Hematopoietic multipotent progenitor cell treated with erythropoietin and hydrocortisone succinate and interleukin-3 and kit ligand, for 17 days (in vitro differentiated cells): ENCODE data around the gene PRKD1.
A peak's percentile ranks its signal among the peaks of the same experiment; 100 is the strongest.

Source experiments
- DNase-seq: peaks from one replicate; pipeline ENCODE4 v3.0.0-alpha.2; 2015; ENCODE audit warnings: low spot score

The PRKD1 gene

GRCh38 chr14:29671034-29671433, 256.6 kb downstream of the PRKD1 start:
- DNase-seq = no peak

- DNase-seq = no peak
Observed at GRCh38 chr14:29668201-29668600, 259.4 kb downstream of the PRKD1 start.

GRCh38 chr14:29664515-29664914, 263.1 kb downstream of the PRKD1 start:
- DNase-seq = no peak

- no peak for DNase-seq
Observed at GRCh38 chr14:29663281-29663801, 264.3 kb downstream of the PRKD1 start.

- no peak for DNase-seq
Observed at GRCh38 chr14:29654901-29655550, 272.6 kb downstream of the PRKD1 start.

- no peak for DNase-seq
Observed at GRCh38 chr14:29653303-29653702, 274.3 kb downstream of the PRKD1 start.

- no peak for DNase-seq
Observed at GRCh38 chr14:29652571-29652970, 275.1 kb downstream of the PRKD1 start.

- peak; percentile 17 for DNase-seq
Observed at GRCh38 chr14:29650554-29651269, 276.9 kb downstream of the PRKD1 start.

GRCh38 chr14:29649170-29649569, 278.5 kb downstream of the PRKD1 start:
- no peak for DNase-seq

- no peak for DNase-seq
Observed at GRCh38 chr14:29648045-29648444, 279.6 kb downstream of the PRKD1 start.

GRCh38 chr14:29645117-29645516, 282.5 kb downstream of the PRKD1 start:
- no peak for DNase-seq

GRCh38 chr14:29643433-29644211, 284.0 kb downstream of the PRKD1 start:
- DNase-seq = no peak

- no peak for DNase-seq
Observed at GRCh38 chr14:29637411-29637810, 290.2 kb downstream of the PRKD1 start.

GRCh38 chr14:29636870-29637269, 290.8 kb downstream of the PRKD1 start:
- DNase-seq = no peak

GRCh38 chr14:29630566-29631160, 297.0 kb downstream of the PRKD1 start:
- no peak for DNase-seq

GRCh38 chr14:29629839-29630238, 297.8 kb downstream of the PRKD1 start:
- DNase-seq = no peak

- DNase-seq = no peak
Observed at GRCh38 chr14:29627137-29627536, 300.5 kb downstream of the PRKD1 start.

GRCh38 chr14:29618323-29619067, 309.2 kb downstream of the PRKD1 start:
- no peak for DNase-seq

- DNase-seq = no peak
Observed at GRCh38 chr14:29616922-29617321, 310.7 kb downstream of the PRKD1 start.

- DNase-seq = no peak
Observed at GRCh38 chr14:29608861-29609260, 318.8 kb downstream of the PRKD1 start.

GRCh38 chr14:29607169-29607568, 320.5 kb downstream of the PRKD1 start:
- no peak for DNase-seq

- DNase-seq = no peak
Observed at GRCh38 chr14:29603696-29604095, 324.0 kb downstream of the PRKD1 start.
